Gastroesophageal sphincter (tissue), 3 donors: ENCODE data around the gene BMP7.

ENCODE experiments used
- POLR2A ChIP-seq, 2 donors: fragments of 450-650 bp; IDR thresholded peaks; one replicate each; pipeline ENCODE4 v1.6.1; 2017; ENCODE audit warnings: antibody characterized with exemption in 2 of 2, mild to moderate bottlenecking in 2 of 2, moderate library complexity in 1 of 2
- TF ChIP-seq, protein P1 (sequence below), 4 experiments: fragments of 200-600 bp in 2 of 4; fragments of 450-650 bp in 2 of 4; sonication (generic) in 1 of 4; IDR thresholded peaks; one replicate each; pipeline ENCODE4 v1.5.1; 2017 to 2019; ENCODE audit warnings: antibody characterized with exemption in 4 of 4, mild to moderate bottlenecking in 2 of 4, moderate library complexity in 2 of 4

DNA sequence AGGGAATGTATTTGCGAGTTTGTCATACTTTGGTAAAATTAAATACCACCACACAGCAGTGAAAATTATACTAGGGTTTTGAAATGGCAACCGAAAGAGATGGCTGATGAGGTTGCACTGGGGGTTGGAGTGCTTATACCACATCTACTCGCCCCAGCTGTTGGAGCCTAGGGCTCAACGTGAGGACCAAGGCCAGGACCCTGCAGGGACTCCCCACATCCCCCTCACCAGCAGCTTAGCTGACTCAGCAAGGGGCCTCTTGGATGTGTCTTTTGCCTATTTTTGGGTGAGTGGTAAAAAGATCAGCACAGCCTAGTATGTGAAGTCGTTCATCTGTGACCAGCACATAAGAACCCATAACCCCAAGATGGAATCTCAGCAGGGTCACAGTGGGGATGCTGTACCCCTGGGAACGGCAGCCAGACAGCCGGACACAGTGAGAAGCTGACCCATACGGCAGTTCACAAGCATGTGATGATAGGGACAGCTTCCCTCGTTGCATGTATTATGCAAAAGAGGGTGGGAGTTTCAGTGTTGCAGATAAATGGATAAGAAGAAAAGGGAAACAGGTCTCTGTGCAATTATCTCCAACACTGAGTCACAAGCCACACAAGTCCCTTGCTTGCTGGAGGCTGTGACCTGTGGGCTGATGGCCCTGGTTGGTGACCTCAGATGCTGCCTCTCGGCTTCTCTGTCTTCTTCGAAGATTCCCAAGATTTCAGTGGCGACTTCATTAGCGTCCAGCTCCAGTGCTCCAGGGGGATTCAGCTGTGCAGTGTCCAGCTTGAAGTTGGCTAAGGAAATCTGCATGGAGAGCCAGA is 42.2 kb upstream of the BMP7 start:
- TF ChIP-seq, protein P1, sequence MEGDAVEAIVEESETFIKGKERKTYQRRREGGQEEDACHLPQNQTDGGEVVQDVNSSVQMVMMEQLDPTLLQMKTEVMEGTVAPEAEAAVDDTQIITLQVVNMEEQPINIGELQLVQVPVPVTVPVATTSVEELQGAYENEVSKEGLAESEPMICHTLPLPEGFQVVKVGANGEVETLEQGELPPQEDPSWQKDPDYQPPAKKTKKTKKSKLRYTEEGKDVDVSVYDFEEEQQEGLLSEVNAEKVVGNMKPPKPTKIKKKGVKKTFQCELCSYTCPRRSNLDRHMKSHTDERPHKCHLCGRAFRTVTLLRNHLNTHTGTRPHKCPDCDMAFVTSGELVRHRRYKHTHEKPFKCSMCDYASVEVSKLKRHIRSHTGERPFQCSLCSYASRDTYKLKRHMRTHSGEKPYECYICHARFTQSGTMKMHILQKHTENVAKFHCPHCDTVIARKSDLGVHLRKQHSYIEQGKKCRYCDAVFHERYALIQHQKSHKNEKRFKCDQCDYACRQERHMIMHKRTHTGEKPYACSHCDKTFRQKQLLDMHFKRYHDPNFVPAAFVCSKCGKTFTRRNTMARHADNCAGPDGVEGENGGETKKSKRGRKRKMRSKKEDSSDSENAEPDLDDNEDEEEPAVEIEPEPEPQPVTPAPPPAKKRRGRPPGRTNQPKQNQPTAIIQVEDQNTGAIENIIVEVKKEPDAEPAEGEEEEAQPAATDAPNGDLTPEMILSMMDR (IDR thresholded peaks at IDR 0.05) = no peak
- no peak for TF ChIP-seq POLR2A (IDR thresholded peaks at IDR 0.05)
